ENCODE data around the gene RNF126.

- TF ChIP-seq POLR2A (IDR thresholded peaks at IDR 0.05; ENCODE audit: low read length) (no peak), GATA1 (IDR thresholded peaks at IDR 0.05; ENCODE audit: low read depth, low read length) (no peak)
Observed at GRCh38 chr19:616747-617526, 46.1 kb downstream of the RNF126 start.
